Activated naive CD4-positive, alpha-beta T cell treated with anti-CD3 and anti-CD28 coated beads, Interleukin-2, amount 10 ng/mL, durations not matched to agents 7 days and 5 days (primary cell): ENCODE data around the gene SEMA3A.

Experiments
- CTCF ChIA-PET: fragments of 350-600 bp; sonication (Branson Sonifier 250); formaldehyde crosslinking; loops from one replicate; lab custom pipeline; 2021; ENCODE audit warnings: antibody characterized with exemption; lab: Charles Lee
- DNase-seq: peaks from one replicate; pipeline ENCODE4 v3.0.0-alpha.2; 2020
- H3K27ac Mint-ChIP-seq: one replicate; pipeline ENCODE4 v1.8.0; 2021; ENCODE audit warnings: mild to moderate bottlenecking, moderate library complexity, mixed read lengths
- H3K27me3 Mint-ChIP-seq: one replicate; pipeline ENCODE4 v1.8.0; 2021; ENCODE audit warnings: mild to moderate bottlenecking, mixed read lengths
- H3K36me3 Mint-ChIP-seq: one replicate; pipeline ENCODE4 v1.8.0; 2021; ENCODE audit warnings: mixed read lengths
- H3K4me1 Mint-ChIP-seq: one replicate; pipeline ENCODE4 v1.8.0; 2021; ENCODE audit warnings: mixed read lengths
- H3K4me3 Mint-ChIP-seq: one replicate; pipeline ENCODE4 v1.8.0; 2021; ENCODE audit warnings: mild to moderate bottlenecking, moderate library complexity, mixed read lengths
- H3K9me3 Mint-ChIP-seq: one replicate; pipeline ENCODE4 v1.8.0; 2021; ENCODE audit warnings: mixed read lengths

Gene SEMA3A

GRCh38 chr7:84188786-84189405 is 5.7 kb downstream of the SEMA3A start:
- Mint-ChIP-seq H3K36me3 (no peaks in the 10 kb centered on the region), H3K4me3 (no peak overlapping the region), H3K27me3 (no peaks in the 10 kb centered on the region), H3K4me1 (peaks cover 20% of the 10 kb centered on the region), H3K27ac (no peak overlapping the region), H3K9me3 (no peaks in the 10 kb centered on the region)
- DNase-seq: no peak
- CTCF ChIA-PET: interaction anchor here (1.6 kb wide), 1 partner anchor 211 kb away, joined by 4 read pairs; no protein-coding TSS in a partner anchor

GRCh38 chr7:84187813-84188510 is 6.6 kb downstream of the SEMA3A start:
- CTCF ChIA-PET: interaction anchor here (1.0 to 1.6 kb wide), 2 partner anchors 202 to 210 kb away, joined by 4 read pairs; no protein-coding TSS in a partner anchor
- Mint-ChIP-seq H3K4me3 (no peak overlapping the region), H3K27ac (no peak overlapping the region), H3K27me3 (no peaks in the 10 kb centered on the region), H3K9me3 (no peaks in the 10 kb centered on the region), H3K36me3 (no peaks in the 10 kb centered on the region), H3K4me1 (peaks cover 18% of the 10 kb centered on the region)
- no peak for DNase-seq

- Mint-ChIP-seq H3K27ac (no peak overlapping the region), H3K36me3 (no peaks in the 10 kb centered on the region), H3K4me1 (peaks cover 18% of the 10 kb centered on the region), H3K9me3 (no peaks in the 10 kb centered on the region), H3K4me3 (no peak overlapping the region), H3K27me3 (no peaks in the 10 kb centered on the region)
- CTCF ChIA-PET: interaction anchor here (1.0 to 1.6 kb wide), 2 partner anchors 202 to 210 kb away, joined by 4 read pairs; no protein-coding TSS in a partner anchor
- no peak for DNase-seq
These were observed 7.3 kb downstream of the SEMA3A start for GRCh38 chr7:84187087-84187805.

- no peak overlapping the region for H3K4me3 Mint-ChIP-seq
- H3K27ac Mint-ChIP-seq: no peak overlapping the region
- CTCF ChIA-PET: no interaction called here
- no peaks in the 10 kb centered on the region for H3K36me3 Mint-ChIP-seq
- peaks cover 12% of the 10 kb centered on the region for H3K4me1 Mint-ChIP-seq
- no peaks in the 10 kb centered on the region for H3K27me3 Mint-ChIP-seq
- no peak for DNase-seq
- H3K9me3 Mint-ChIP-seq: no peaks in the 10 kb centered on the region
These were observed 10.8 kb downstream of the SEMA3A start for GRCh38 chr7:84183741-84184140.

GRCh38 chr7:84182301-84182700 is 12.3 kb downstream of the SEMA3A start:
- CTCF ChIA-PET: interaction anchor here (0.6 kb wide), 1 partner anchor 246 kb away, joined by 3 read pairs; no protein-coding TSS in a partner anchor
- no peak overlapping the region for H3K27ac Mint-ChIP-seq
- no peak overlapping the region for H3K4me3 Mint-ChIP-seq
- H3K27me3 Mint-ChIP-seq: no peaks in the 10 kb centered on the region
- DNase-seq: no peak
- no peaks in the 10 kb centered on the region for H3K36me3 Mint-ChIP-seq
- no peaks in the 10 kb centered on the region for H3K9me3 Mint-ChIP-seq
- peaks cover 4% of the 10 kb centered on the region for H3K4me1 Mint-ChIP-seq

- CTCF ChIA-PET: interaction anchor here (1.2 kb wide), 1 partner anchor 14 kb away, joined by 3 read pairs; no protein-coding TSS in a partner anchor
- no peaks in the 10 kb centered on the region for H3K27me3 Mint-ChIP-seq
- H3K4me1 Mint-ChIP-seq: no peaks in the 10 kb centered on the region
- no peaks in the 10 kb centered on the region for H3K36me3 Mint-ChIP-seq
- no peaks in the 10 kb centered on the region for H3K9me3 Mint-ChIP-seq
- no peak overlapping the region for H3K27ac Mint-ChIP-seq
- DNase-seq: no peak
- H3K4me3 Mint-ChIP-seq: no peak overlapping the region
These were observed 13.0 kb downstream of the SEMA3A start for GRCh38 chr7:84181628-84182027.

GRCh38 chr7:84177758-84178412 is 16.7 kb downstream of the SEMA3A start:
- Mint-ChIP-seq H3K9me3 (no peaks in the 10 kb centered on the region), H3K4me1 (no peaks in the 10 kb centered on the region), H3K27ac (no peak overlapping the region), H3K4me3 (no peak overlapping the region), H3K36me3 (no peaks in the 10 kb centered on the region), H3K27me3 (no peaks in the 10 kb centered on the region)
- CTCF ChIA-PET: no interaction called here
- no peak for DNase-seq

- no peaks in the 10 kb centered on the region for H3K27me3 Mint-ChIP-seq
- CTCF ChIA-PET: no interaction called here
- H3K4me1 Mint-ChIP-seq: no peaks in the 10 kb centered on the region
- H3K9me3 Mint-ChIP-seq: no peaks in the 10 kb centered on the region
- no peak overlapping the region for H3K4me3 Mint-ChIP-seq
- no peaks in the 10 kb centered on the region for H3K36me3 Mint-ChIP-seq
- no peak for DNase-seq
- H3K27ac Mint-ChIP-seq: no peak overlapping the region
These were observed 17.9 kb downstream of the SEMA3A start for GRCh38 chr7:84176716-84177115.

- CTCF ChIA-PET: no interaction called here
- Mint-ChIP-seq H3K4me3 (no peak overlapping the region), H3K9me3 (no peaks in the 10 kb centered on the region), H3K36me3 (no peaks in the 10 kb centered on the region), H3K4me1 (no peaks in the 10 kb centered on the region), H3K27ac (no peak overlapping the region), H3K27me3 (no peaks in the 10 kb centered on the region)
- DNase-seq: no peak
These were observed 19.1 kb downstream of the SEMA3A start for GRCh38 chr7:84175461-84175860.

GRCh38 chr7:84170646-84171045 is 23.9 kb downstream of the SEMA3A start:
- no peak overlapping the region for H3K27ac Mint-ChIP-seq
- no peaks in the 10 kb centered on the region for H3K27me3 Mint-ChIP-seq
- H3K4me3 Mint-ChIP-seq: no peak overlapping the region
- no peaks in the 10 kb centered on the region for H3K9me3 Mint-ChIP-seq
- no peak for DNase-seq
- H3K36me3 Mint-ChIP-seq: no peaks in the 10 kb centered on the region
- H3K4me1 Mint-ChIP-seq: no peaks in the 10 kb centered on the region
- CTCF ChIA-PET: interaction anchor here (0.6 kb wide), 1 partner anchor 62 kb away, joined by 3 read pairs; no protein-coding TSS in a partner anchor

GRCh38 chr7:84162584-84162983 is 32.0 kb downstream of the SEMA3A start:
- DNase-seq: no peak
- Mint-ChIP-seq H3K4me1 (no peaks in the 10 kb centered on the region), H3K36me3 (no peaks in the 10 kb centered on the region), H3K27me3 (no peaks in the 10 kb centered on the region), H3K27ac (no peak overlapping the region), H3K9me3 (no peaks in the 10 kb centered on the region), H3K4me3 (no peak overlapping the region)
- CTCF ChIA-PET: no interaction called here

- Mint-ChIP-seq H3K27me3 (no peaks in the 10 kb centered on the region), H3K9me3 (no peaks in the 10 kb centered on the region)
- CTCF ChIA-PET: no interaction called here
These were observed 32.5 kb downstream of the SEMA3A start for GRCh38 chr7:84162125-84162524.

GRCh38 chr7:84161398-84161797 is 33.2 kb downstream of the SEMA3A start:
- Mint-ChIP-seq H3K36me3 (no peaks in the 10 kb centered on the region), H3K27me3 (no peaks in the 10 kb centered on the region), H3K27ac (no peak overlapping the region), H3K4me3 (no peak overlapping the region), H3K9me3 (no peaks in the 10 kb centered on the region), H3K4me1 (no peaks in the 10 kb centered on the region)
- no peak for DNase-seq
- CTCF ChIA-PET: no interaction called here

More at GRCh38 chr7:84162125-84162524, 32.5 kb downstream of the SEMA3A start:
- Mint-ChIP-seq H3K4me3 (no peak overlapping the region), H3K36me3 (no peaks in the 10 kb centered on the region), H3K27ac (no peak overlapping the region), H3K4me1 (no peaks in the 10 kb centered on the region)
- DNase-seq: no peak

GRCh38 chr7:84159435-84159834 is 35.2 kb downstream of the SEMA3A start:
- Mint-ChIP-seq H3K4me1 (no peaks in the 10 kb centered on the region), H3K4me3 (no peak overlapping the region), H3K9me3 (no peaks in the 10 kb centered on the region), H3K27me3 (no peaks in the 10 kb centered on the region), H3K36me3 (no peaks in the 10 kb centered on the region), H3K27ac (no peak overlapping the region)
- no peak for DNase-seq
- CTCF ChIA-PET: no interaction called here
